Heart right ventricle (tissue), 16 donors: ENCODE measurements around the gene RNF157. TPM values are rescaled to one million over a fixed set of nuclear protein-coding genes. Genes with fewer than 3 reads are reported as not detected.
A peak's percentile ranks its signal among the peaks of the same experiment; 100 is the strongest.

Experiments
- ATAC-seq, 8 donors: fragments of 200-7000 bp; cut with Tn5 transposase; one replicate each; pipeline ENCODE4 v1.9.1; 2020; ENCODE audit warnings: mild to moderate bottlenecking in 8 of 8, moderate library complexity in 8 of 8, moderate number of reproducible peaks in 1 of 8
- DNase-seq, 2 donors: peaks; one replicate each; pipeline ENCODE4 v3.0.0-alpha.2; 2020
- H3K27ac ChIP-seq, 10 donors: fragments of 200-600 bp; sonication (generic) in 2 of 10; one replicate each; pipeline versions ENCODE4 v1.5.0 to v1.8.0; 2020 to 2022; ENCODE audit warnings: mild to moderate bottlenecking in 3 of 10
- H3K27me3 ChIP-seq, 7 donors: fragments of 200-600 bp; one replicate each; pipeline ENCODE4 v1.8.0; 2021 to 2022; ENCODE audit warnings: mild to moderate bottlenecking in 2 of 7
- H3K36me3 ChIP-seq, 9 donors: fragments of 200-600 bp; sonication (generic) in 1 of 9; one replicate each; pipeline versions ENCODE4 v1.5.0 to v1.8.0; 2020 to 2022; ENCODE audit warnings: mild to moderate bottlenecking in 2 of 9
- H3K4me1 ChIP-seq, 9 donors: fragments of 200-600 bp; sonication (generic) in 1 of 9; one replicate each; pipeline versions ENCODE4 v1.5.0 to v1.8.0; 2020 to 2022; ENCODE audit warnings: mild to moderate bottlenecking in 4 of 9
- H3K4me3 ChIP-seq, 10 donors: fragments of 200-600 bp; sonication (generic) in 2 of 10; one replicate each; pipeline versions ENCODE4 v1.5.0 to v1.8.0; 2020 to 2022; ENCODE audit warnings: mild to moderate bottlenecking in 7 of 10, moderate library complexity in 2 of 10
- H3K9me3 ChIP-seq, 11 donors: fragments of 200-600 bp in 10 of 11; sonication (generic) in 2 of 11; one replicate each; pipeline versions ENCODE4 v1.5.0 to v1.8.0; 2013 to 2022; ENCODE audit warnings: mild to moderate bottlenecking in 2 of 11, control low read depth in 1 of 11, moderate library complexity in 1 of 11
- WGBS, 2 donors: extraction: QIAGEN DNeasy Blood & Tissue Kit; methylation state at CpG; one replicate each; pipeline ENCODE4 v1.1.7; 2013; ENCODE audit warnings: inconsistent platforms in 1 of 2; 5-methylcytosine and 5-hydroxymethylcytosine counted together
- intact Hi-C, 10 donors: fragments of 100-400 bp; cut with DNase I; formaldehyde crosslinking; loops; one replicate each; pipeline versions ENCODE4 v1.11.1 to v1.14.2; 2022
- polyA plus RNA-seq, 2 donors: library from polyadenylated mRNA; stranded (reverse); fragments of 200-250 nt; gene quantifications; one replicate each; pipeline ENCODE4 v1.2.3, GENCODE V29; 2013
- total RNA-seq, 10 donors: library from RNA; stranded (reverse); fragmentation: NEBNext Ultra II Directional in 3 of 10; extraction: Animal tissue kit (Norgen Biotek cat#: 25700) in 3 of 10; gene quantifications; one replicate each; pipeline versions ENCODE4 v1.2.1 to v1.2.4, GENCODE V29; 2021 to 2023
- TF ChIP-seq, protein P1 (sequence below), 9 donors: fragments of 200-600 bp; sonication (generic) in 2 of 9; IDR thresholded peaks; one replicate each; pipeline versions ENCODE4 v1.5.0 to v1.8.0; 2021 to 2022; ENCODE audit warnings: antibody characterized with exemption in 9 of 9, mild to moderate bottlenecking in 5 of 9, moderate library complexity in 1 of 9
- donor health status: Arrhythmogenic right ventricular cardiomyopathy.
- donor health status: ischemic (EF 13 %, LVEDD 7.1; RV severe dilation, severe dysfunction).
- donor health status: healthy with polysubstance abuse.
- donor health status: DM: no; HTN: yes; CAD: no.
- donor health status: DM: no; HTN: no; CAD: no.
- donor health status: ischemic (EF 25% LVEDD 6.9; RV normal size, moderate dysfunction).
- donor health status: ischemic (EF 25% LVEDD 5.7; RV mildly dilated, moderate dysfunction).
- donor health status: healthy.
- donor health status: DM: yes; HTN: yes; CAD: no.
- donor health status: Ischemic cardiomyopathy.
- donor health status: ischemic (EF 35%, LVEDD 5.7; RV mildly dilated, moderate dysfunction).
- donor health status: nonischemic (EF 11% LVEDD 7.7; RV severe dilation, severe dysfunction).
- donor health status: DM: yes; HTN: yes; CAD: no.
- donor health status: PGD.
- donor health status: ischemic (EF 29% LVEDD 5.4; RV normal size, mild dysfunction).
- donor health status: nonischemic (EF 23%, LVEDD 6.1; RV moderate dilation, normal function).

Gene RNF157
- total and polyA plus RNA-seq, 12 donors = 1.3 to 18.8 (median 3.4) TPM

DNA sequence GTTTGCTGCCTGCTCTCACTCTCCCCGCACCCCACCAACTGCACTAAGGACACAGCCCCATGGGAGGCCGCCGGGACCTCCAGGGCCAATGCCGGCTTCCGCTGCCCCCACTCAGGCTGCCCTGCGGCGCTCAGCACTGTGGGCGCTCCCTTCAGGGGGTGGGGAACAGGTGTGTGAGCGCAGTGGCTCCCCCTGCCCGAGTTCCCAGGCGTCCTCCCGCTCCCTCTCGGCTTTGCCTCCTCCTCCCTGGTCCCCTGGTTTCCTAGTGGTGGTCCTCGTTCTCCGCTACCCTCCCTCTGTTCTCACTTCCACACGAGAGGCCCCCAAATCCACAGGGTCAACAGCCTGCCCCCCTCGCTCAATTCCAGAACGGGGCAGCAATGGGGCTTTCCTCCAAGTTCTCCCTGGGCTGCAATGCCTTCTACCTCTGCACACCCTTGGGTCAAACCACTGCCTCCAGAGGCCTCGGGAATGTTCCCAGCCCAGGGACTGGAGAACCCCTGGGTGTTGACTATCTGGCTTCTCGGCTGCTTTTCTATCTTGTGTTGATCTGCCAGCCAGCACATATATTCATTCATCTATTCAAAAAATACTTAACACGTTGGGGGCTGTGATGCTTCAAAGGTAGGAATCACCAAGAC lies 109.1 kb downstream of the RNF157 start:
- H3K4me3 ChIP-seq = no peak overlapping the region
- ATAC-seq = peak in 1 of 8 donors; percentile 35
- 26 to 45% methylated on average over 21 of the region's 21 CpGs for WGBS, 2 donors
- TF ChIP-seq, protein P1, sequence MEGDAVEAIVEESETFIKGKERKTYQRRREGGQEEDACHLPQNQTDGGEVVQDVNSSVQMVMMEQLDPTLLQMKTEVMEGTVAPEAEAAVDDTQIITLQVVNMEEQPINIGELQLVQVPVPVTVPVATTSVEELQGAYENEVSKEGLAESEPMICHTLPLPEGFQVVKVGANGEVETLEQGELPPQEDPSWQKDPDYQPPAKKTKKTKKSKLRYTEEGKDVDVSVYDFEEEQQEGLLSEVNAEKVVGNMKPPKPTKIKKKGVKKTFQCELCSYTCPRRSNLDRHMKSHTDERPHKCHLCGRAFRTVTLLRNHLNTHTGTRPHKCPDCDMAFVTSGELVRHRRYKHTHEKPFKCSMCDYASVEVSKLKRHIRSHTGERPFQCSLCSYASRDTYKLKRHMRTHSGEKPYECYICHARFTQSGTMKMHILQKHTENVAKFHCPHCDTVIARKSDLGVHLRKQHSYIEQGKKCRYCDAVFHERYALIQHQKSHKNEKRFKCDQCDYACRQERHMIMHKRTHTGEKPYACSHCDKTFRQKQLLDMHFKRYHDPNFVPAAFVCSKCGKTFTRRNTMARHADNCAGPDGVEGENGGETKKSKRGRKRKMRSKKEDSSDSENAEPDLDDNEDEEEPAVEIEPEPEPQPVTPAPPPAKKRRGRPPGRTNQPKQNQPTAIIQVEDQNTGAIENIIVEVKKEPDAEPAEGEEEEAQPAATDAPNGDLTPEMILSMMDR (IDR thresholded peaks at IDR 0.05) = no peak
- peaks cover 0 to 31% (median 0%) of the 10 kb centered on the region in 9 donors for H3K4me1 ChIP-seq
- no peaks in the 10 kb centered on the region for H3K36me3 ChIP-seq
- intact Hi-C loops = no loop called here
- no peak overlapping the region for H3K27ac ChIP-seq
- DNase-seq = no peak
- H3K27me3 ChIP-seq = peaks cover 7 to 66% (median 59%) of the 10 kb centered on the region in 7 donors
- no peaks in the 10 kb centered on the region for H3K9me3 ChIP-seq

DNA sequence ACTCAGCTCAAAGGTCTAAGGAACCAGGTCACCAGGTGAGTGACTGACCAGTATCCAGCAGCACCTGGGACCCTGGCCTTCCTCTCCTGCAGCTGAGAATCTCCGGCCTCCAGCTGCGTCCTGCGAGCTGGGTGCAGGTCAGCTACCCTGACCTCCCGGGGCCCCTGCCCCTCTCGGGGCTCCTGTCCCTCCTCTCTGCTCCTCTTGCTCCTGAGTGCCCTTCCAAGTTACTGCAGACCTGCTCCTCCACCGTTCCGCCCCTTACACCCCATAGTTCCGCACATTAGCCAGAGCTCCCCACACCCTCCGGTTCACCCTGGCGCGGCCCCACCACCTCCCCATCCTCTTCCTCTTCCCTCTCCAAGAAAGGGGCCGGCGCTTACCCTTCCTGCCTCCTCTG lies 109.8 kb downstream of the RNF157 start:
- Histone ChIP-seq H3K27me3 (peaks cover 5 to 59% (median 52%) of the 10 kb centered on the region in 7 donors), H3K4me3 (no peak overlapping the region), H3K36me3 (no peaks in the 10 kb centered on the region), H3K9me3 (no peaks in the 10 kb centered on the region), H3K4me1 (peaks cover 0 to 31% (median 0%) of the 10 kb centered on the region in 9 donors), H3K27ac (no peak overlapping the region)
- TF ChIP-seq, protein P1 (IDR thresholded peaks at IDR 0.05) = no peak
- no peak for ATAC-seq
- no peak for DNase-seq
- WGBS, 2 donors = 32 to 35% methylated on average over 12 to 13 of the region's 13 CpGs
- intact Hi-C loops = no loop called here

DNA sequence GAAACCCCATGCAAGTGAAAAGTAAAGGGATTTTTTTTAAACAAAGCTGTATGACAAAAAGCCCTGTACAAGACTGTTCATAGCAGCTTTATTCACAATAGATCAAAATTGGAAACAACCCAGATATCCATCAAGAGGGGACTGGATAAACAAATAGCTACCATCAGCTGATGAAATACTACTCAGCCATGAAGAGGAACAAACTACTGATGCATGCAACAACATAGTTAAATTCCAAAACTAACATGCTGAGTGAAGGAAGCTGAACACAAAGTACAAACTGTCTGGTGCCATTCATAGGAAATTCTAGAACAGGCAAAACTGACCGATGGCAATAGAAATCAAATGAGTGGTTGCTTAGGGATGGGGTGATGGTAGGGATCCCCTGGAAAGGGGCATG lies 114.4 kb downstream of the RNF157 start:
- intact Hi-C loops = loop anchor here in 4 of 10 donors (2.0 to 10.0 kb wide), 2 partner anchors 23 to 49 kb away; no protein-coding TSS in a partner anchor
- TF ChIP-seq, protein P1 (IDR thresholded peaks at IDR 0.05) = no peak
- H3K27me3 ChIP-seq = peaks cover 0 to 14% (median 7%) of the 10 kb centered on the region in 7 donors
- WGBS, 2 donors = 96 to 97% methylated on average over 1 of the region's 1 CpG
- H3K9me3 ChIP-seq = no peaks in the 10 kb centered on the region
- H3K36me3 ChIP-seq = no peaks in the 10 kb centered on the region
- no peak for DNase-seq
- ATAC-seq = no peak
- no peak overlapping the region for H3K27ac ChIP-seq
- no peak overlapping the region for H3K4me3 ChIP-seq
- peaks cover 3 to 24% (median 8%) of the 10 kb centered on the region in 9 donors for H3K4me1 ChIP-seq

DNA sequence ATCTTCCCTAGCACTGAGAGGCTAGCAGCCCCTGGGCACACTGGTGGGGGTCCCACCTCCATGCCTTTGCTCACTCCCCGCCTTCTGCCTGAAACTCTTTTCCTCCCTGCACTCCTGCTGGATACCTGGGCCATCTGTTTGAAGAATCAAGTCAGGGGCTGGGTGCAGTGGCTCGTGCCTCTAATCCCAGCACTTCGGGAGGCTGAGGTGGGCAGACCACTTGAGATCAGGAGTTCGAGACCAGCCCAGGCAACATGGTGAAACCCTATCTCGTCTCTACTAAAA lies 115.0 kb downstream of the RNF157 start:
- Histone ChIP-seq H3K4me3 (no peak overlapping the region), H3K4me1 (peaks cover 3 to 18% (median 6%) of the 10 kb centered on the region in 9 donors), H3K36me3 (no peaks in the 10 kb centered on the region), H3K27ac (no peak overlapping the region), H3K27me3 (peaks cover 0 to 8% (median 1%) of the 10 kb centered on the region in 7 donors), H3K9me3 (no peaks in the 10 kb centered on the region)
- TF ChIP-seq, protein P1 (IDR thresholded peaks at IDR 0.05) = no peak
- intact Hi-C loops = loop anchor here in 4 of 10 donors (2.0 to 10.0 kb wide), 2 partner anchors 23 to 49 kb away; no protein-coding TSS in a partner anchor
- no peak for ATAC-seq
- DNase-seq = no peak
- WGBS, 2 donors = 85 to 88% methylated on average over 5 of the region's 5 CpGs
